WI38 (cell line): Measurements from ENCODE around the gene PNPLA8.
A peak's percentile ranks its signal among the peaks of the same experiment; 100 is the strongest.

Experiments
- H3K4me3 ChIP-seq: 2 replicates; pipeline ENCODE4 v1.5.1; 2011; ENCODE audit warnings: low read depth, mild to moderate bottlenecking, control low read depth, low read length
- CTCF ChIP-seq: IDR thresholded peaks from 2 replicates; pipeline ENCODE4 v1.5.1; 2012; ENCODE audit warnings: low read depth, mild to moderate bottlenecking, control low read depth, low read length

The PNPLA8 gene

GRCh38 chr7:108525985-108526767 lies at the start of gene PNPLA8:
Gene PNPLA8, minus strand, starts transcription at chr7:108526135. Its CDS starts 10,644 bp downstream, at chr7:108515491.
- peak within 1 kb of the TSS; percentile 73 for H3K4me3 ChIP-seq
- TF ChIP-seq CTCF, result no peak

GRCh38 chr7:108575156-108575555 lies 49.2 kb upstream of the PNPLA8 start:
- no peak overlapping the region for H3K4me3 ChIP-seq
- no peak for TF ChIP-seq CTCF

- TF ChIP-seq CTCF, result no peak
These were observed 46.5 kb upstream of the PNPLA8 start for GRCh38 chr7:108572480-108572879.

GRCh38 chr7:108570146-108570755 lies 44.3 kb upstream of the PNPLA8 start:
- peak overlapping the region; percentile 77 for H3K4me3 ChIP-seq
- no peak for TF ChIP-seq CTCF

More at GRCh38 chr7:108572480-108572879, 46.5 kb upstream of the PNPLA8 start:
- H3K4me3 ChIP-seq, result no peak overlapping the region

GRCh38 chr7:108569381-108570145 lies 43.6 kb upstream of the PNPLA8 start, which contains the start of the genes DNAJB9 and THAP5:
Gene DNAJB9, plus strand, starts transcription at chr7:108569874. Its CDS starts 1,853 bp downstream, at chr7:108571727.
Gene THAP5, minus strand, starts transcription at chr7:108569706. Its CDS starts 137 bp downstream, at chr7:108569569.
- peak within 1 kb of the TSS; percentile 77 for H3K4me3 ChIP-seq
- no peak for TF ChIP-seq CTCF

- peak overlapping the region; percentile 77 for H3K4me3 ChIP-seq
- TF ChIP-seq CTCF, result no peak
These were observed 43.0 kb upstream of the PNPLA8 start for GRCh38 chr7:108568801-108569380.
